C1 segment of cervical spinal cord (tissue), 14 donors: Measurements from ENCODE around the gene ACOD1.
"Not testable (repeated sequence)": the region's sequence is repeated elsewhere in the genome, so short reads cannot be mapped to it uniquely, and the experiment has no call there.

Source experiments
- DNase-seq, 14 donors: peaks; one replicate each; lab custom pipeline; 2025; lab: John Stamatoyannopoulos, UW

ACOD1 gene

GRCh38 chr13:76953968-76954367, 5.7 kb downstream of the ACOD1 start:
- DNase-seq, result no peak

- DNase-seq, result no peak
Observed at GRCh38 chr13:76954538-76954937, 6.2 kb downstream of the ACOD1 start.

- no peak for DNase-seq
Observed at GRCh38 chr13:76955193-76955592, 6.9 kb downstream of the ACOD1 start.

GRCh38 chr13:76955661-76956060, 7.3 kb downstream of the ACOD1 start:
- DNase-seq, result no peak

- DNase-seq, result no peak
Observed at GRCh38 chr13:76958841-76959432, 10.6 kb downstream of the ACOD1 start.

GRCh38 chr13:76959734-76960133, 11.4 kb downstream of the ACOD1 start:
- not testable (repeated sequence) for DNase-seq

GRCh38 chr13:76965759-76966421, 17.6 kb downstream of the ACOD1 start:
- peak in 5 of 14 donors; percentile 6 to 43 (median 8) for DNase-seq

GRCh38 chr13:76967031-76967430, 18.7 kb downstream of the ACOD1 start:
- no peak for DNase-seq

GRCh38 chr13:76968041-76968440, 19.7 kb downstream of the ACOD1 start:
- DNase-seq, result no peak

- DNase-seq, result no peak
Observed at GRCh38 chr13:76969488-76970365, 21.4 kb downstream of the ACOD1 start.

- DNase-seq, result peak in 1 of 14 donors; percentile 30
Observed at GRCh38 chr13:76971215-76971614, 22.9 kb downstream of the ACOD1 start.

GRCh38 chr13:76971851-76972829, 23.8 kb downstream of the ACOD1 start:
- DNase-seq, result peak in 3 of 14 donors; percentile 2 to 86 (median 8)

GRCh38 chr13:76973920-76974617, 25.8 kb downstream of the ACOD1 start:
- no peak for DNase-seq

GRCh38 chr13:76974618-76974975, 26.3 kb downstream of the ACOD1 start:
- no peak for DNase-seq

GRCh38 chr13:76975863-76976262, 27.6 kb downstream of the ACOD1 start:
- no peak for DNase-seq

- DNase-seq, result peak in 3 of 14 donors; percentile 3 to 99 (median 10)
Observed at GRCh38 chr13:76976490-76976889, 28.2 kb downstream of the ACOD1 start.

- DNase-seq, result peak in 1 of 14 donors; percentile 68
Observed at GRCh38 chr13:76976929-76977328, 28.6 kb downstream of the ACOD1 start.

GRCh38 chr13:76980075-76980718, 31.9 kb downstream of the ACOD1 start:
- peak in 13 of 14 donors; percentile 27 to 79 (median 44) for DNase-seq

GRCh38 chr13:76982061-76982460, 33.8 kb downstream of the ACOD1 start:
- no peak for DNase-seq

- DNase-seq, result no peak
Observed at GRCh38 chr13:76983676-76984075, 35.4 kb downstream of the ACOD1 start.
